Suprapubic skin (tissue), 4 donors: ENCODE results near the gene KCNK6. TPM values are rescaled to one million over a fixed set of nuclear protein-coding genes. Genes with fewer than 3 reads are reported as not detected.

Source experiments
- DNase-seq, 2 donors: peaks; one replicate each; pipeline ENCODE4 v3.0.0-alpha.2; 2019; ENCODE audit warnings: low spot score in 2 of 2
- H3K27ac ChIP-seq: fragments of 200-600 bp; sonication (generic); one replicate; pipeline ENCODE4 v1.5.1; 2019
- H3K27me3 ChIP-seq: fragments of 200-600 bp; sonication (generic); one replicate; pipeline ENCODE4 v1.5.1; 2019
- H3K36me3 ChIP-seq: fragments of 200-600 bp; sonication (generic); one replicate; pipeline ENCODE4 v1.5.1; 2019
- H3K4me1 ChIP-seq: fragments of 200-600 bp; sonication (generic); one replicate; pipeline ENCODE4 v1.5.1; 2019
- H3K4me3 ChIP-seq: fragments of 200-600 bp; sonication (generic); one replicate; pipeline ENCODE4 v1.5.1; 2019; ENCODE audit warnings: mild to moderate bottlenecking
- H3K9me3 ChIP-seq: fragments of 200-600 bp; sonication (generic); one replicate; pipeline ENCODE4 v1.5.1; 2019
- CTCF ChIP-seq, 2 donors: fragments of 200-600 bp in 1 of 2; fragments of 450-650 bp in 1 of 2; sonication (generic) in 1 of 2; IDR thresholded peaks; one replicate each; pipeline ENCODE4 v1.5.1; 2016 to 2019; ENCODE audit warnings: antibody characterized with exemption in 2 of 2, mild to moderate bottlenecking in 1 of 2, moderate library complexity in 1 of 2
- EP300 ChIP-seq: sonication (generic); formaldehyde crosslinking; IDR thresholded peaks from one replicate; pipeline ENCODE4 v1.6.1; 2017; ENCODE audit warnings: antibody characterized with exemption
- POLR2A ChIP-seq, 2 donors: fragments of 450-650 bp; IDR thresholded peaks; one replicate each; pipeline ENCODE4 v1.6.1; 2017; ENCODE audit warnings: antibody characterized with exemption in 2 of 2, mild to moderate bottlenecking in 2 of 2, moderate library complexity in 2 of 2
- POLR2AphosphoS5 ChIP-seq, 3 donors: sonication (generic); formaldehyde crosslinking; IDR thresholded peaks; one replicate each; pipeline ENCODE4 v1.6.1; 2017; ENCODE audit warnings: antibody characterized with exemption in 3 of 3
- WGBS: methylation state at CpG from one replicate; pipeline ENCODE4 v1.1.5; 2018; 5-methylcytosine and 5-hydroxymethylcytosine counted together
- total RNA-seq, 4 donors: library from RNA; depleted of rRNA; stranded (reverse); fragments of >200 nt; gene quantifications; one replicate each; pipeline ENCODE4 v1.1.0, GENCODE V29; 2016

The KCNK6 gene
- total RNA-seq, 4 donors from 2014 or later = 18.6 to 27.4 (median 22.8) TPM

- WGBS = 64% methylated on average over 10 of the region's 11 CpGs
- peaks cover 35% of the 10 kb centered on the region for H3K4me1 ChIP-seq
Observed at GRCh38 chr19:38298821-38299680, 20.6 kb upstream of the KCNK6 start.

GRCh38 chr19:38303517-38304351, 15.9 kb upstream of the KCNK6 start, which contains the start of gene C19orf33:
Gene C19orf33 (plus strand): TSS chr19:38304251. CDS start chr19:38304262, 11 bp downstream.
- Histone ChIP-seq H3K4me1 (peaks cover 30% of the 10 kb centered on the region), H3K27me3 (no peaks in the 10 kb centered on the region), H3K27ac (peak within 1 kb of the TSS; percentile 90), H3K36me3 (peaks cover 27% of the 10 kb centered on the region), H3K4me3 (peak within 1 kb of the TSS; percentile 39), H3K9me3 (no peaks in the 10 kb centered on the region)
- TF ChIP-seq POLR2A (IDR thresholded peaks at IDR 0.05) (no peak), POLR2AphosphoS5 (IDR thresholded peaks at IDR 0.05) (no peak), EP300 (no peak), CTCF (IDR thresholded peaks at IDR 0.05) (no peak)
- no peak for DNase-seq
- WGBS = 43% methylated on average over 16 of the region's 28 CpGs

More at GRCh38 chr19:38298821-38299680, 20.6 kb upstream of the KCNK6 start:
- H3K27me3 ChIP-seq = no peaks in the 10 kb centered on the region
- no peaks in the 10 kb centered on the region for H3K36me3 ChIP-seq
- no peak for DNase-seq
- no peaks in the 10 kb centered on the region for H3K9me3 ChIP-seq
- no peak for TF ChIP-seq EP300
- no peak for TF ChIP-seq POLR2A (IDR thresholded peaks at IDR 0.05)
- TF ChIP-seq CTCF (IDR thresholded peaks at IDR 0.05) = no peak
- TF ChIP-seq POLR2AphosphoS5 (IDR thresholded peaks at IDR 0.05) = no peak
- no peak overlapping the region for H3K4me3 ChIP-seq
- H3K27ac ChIP-seq = no peak overlapping the region

GRCh38 chr19:38304352-38304865, 15.2 kb upstream of the KCNK6 start:
- DNase-seq = no peak
- peak overlapping the region; percentile 39 for H3K4me3 ChIP-seq
- TF ChIP-seq CTCF (IDR thresholded peaks at IDR 0.05) = no peak
- TF ChIP-seq POLR2A (IDR thresholded peaks at IDR 0.05) = no peak
- TF ChIP-seq EP300 = no peak
- TF ChIP-seq POLR2AphosphoS5 (IDR thresholded peaks at IDR 0.05) = no peak
- WGBS = 58% methylated on average over 11 of the region's 27 CpGs
- H3K27me3 ChIP-seq = no peaks in the 10 kb centered on the region
- peaks cover 29% of the 10 kb centered on the region for H3K36me3 ChIP-seq
- peak overlapping the region; percentile 90 for H3K27ac ChIP-seq
- no peaks in the 10 kb centered on the region for H3K9me3 ChIP-seq
- peaks cover 30% of the 10 kb centered on the region for H3K4me1 ChIP-seq

GRCh38 chr19:38304866-38305429, 14.7 kb upstream of the KCNK6 start:
- WGBS = 63% methylated on average over 28 of the region's 29 CpGs
- H3K36me3 ChIP-seq = peaks cover 29% of the 10 kb centered on the region

More at GRCh38 chr19:38304866-38305429, 14.7 kb upstream of the KCNK6 start:
- TF ChIP-seq CTCF (IDR thresholded peaks at IDR 0.05) (no peak), EP300 (no peak), POLR2A (IDR thresholded peaks at IDR 0.05) (no peak)
- no peaks in the 10 kb centered on the region for H3K27me3 ChIP-seq
- no peaks in the 10 kb centered on the region for H3K9me3 ChIP-seq
- H3K27ac ChIP-seq = peak overlapping the region; percentile 90
- H3K4me1 ChIP-seq = peaks cover 30% of the 10 kb centered on the region
- DNase-seq = no peak
- peak overlapping the region; percentile 39 for H3K4me3 ChIP-seq
